HEK293T (cell line): ENCODE results near the gene TMEM129.

ENCODE experiments used
- CTCF ChIA-PET: fragments of 350-600 bp; formaldehyde crosslinking; extraction: SDS; loops from one replicate; lab custom pipeline; 2021; ENCODE audit warnings: antibody characterized with exemption, inconsistent platforms; lab: Yijun Ruan, JAX
- POLR2A ChIA-PET: fragments of 350-600 bp; formaldehyde crosslinking; extraction: SDS; loops from one replicate; lab custom pipeline; 2020; ENCODE audit warnings: antibody characterized with exemption, inconsistent platforms; lab: Yijun Ruan, JAX
- DNase-seq: peaks from one replicate; pipeline ENCODE4 v3.0.0; 2012; ENCODE audit warnings: mixed read lengths; ENCODE audit errors: extremely low spot score
- ARNT ChIP-seq: fragments of 450-650 bp; IDR thresholded peaks from 2 replicates; pipeline ENCODE4 v1.6.1; 2017; ENCODE audit warnings: mild to moderate bottlenecking
- BHLHE40 ChIP-seq: fragments of 450-650 bp; IDR thresholded peaks from 2 replicates; pipeline ENCODE4 v1.6.1; 2016; ENCODE audit warnings: mild to moderate bottlenecking, moderate library complexity, borderline replicate concordance
- CTBP1 ChIP-seq: fragments of 450-650 bp; IDR thresholded peaks from 2 replicates; pipeline ENCODE4 v1.6.1; 2016; ENCODE audit warnings: borderline replicate concordance
- ELF4 ChIP-seq: fragments of 450-650 bp; IDR thresholded peaks from 2 replicates; pipeline ENCODE4 v1.6.1; 2017; ENCODE audit warnings: antibody characterized with exemption
- FOXA1 ChIP-seq: fragments of 450-650 bp; IDR thresholded peaks from 2 replicates; pipeline ENCODE4 v1.6.1; 2016; ENCODE audit warnings: mild to moderate bottlenecking
- FOXK2 ChIP-seq: fragments of 450-650 bp; IDR thresholded peaks from 2 replicates; pipeline ENCODE4 v1.6.1; 2016; ENCODE audit warnings: mild to moderate bottlenecking
- FOXM1 ChIP-seq: fragments of 450-650 bp; IDR thresholded peaks from 2 replicates; pipeline ENCODE4 v1.6.1; 2017; ENCODE audit warnings: mild to moderate bottlenecking, borderline replicate concordance
- HDGF ChIP-seq: fragments of 450-650 bp; IDR thresholded peaks from 2 replicates; pipeline ENCODE4 v1.6.1; 2017; ENCODE audit warnings: antibody characterized with exemption, borderline replicate concordance
- L3MBTL2 ChIP-seq: fragments of 450-650 bp; conservative IDR thresholded peaks from 2 replicates; pipeline ENCODE4 v1.6.1; 2016; ENCODE audit warnings: mild to moderate bottlenecking
- LEF1 ChIP-seq: fragments of 450-650 bp; IDR thresholded peaks from 2 replicates; pipeline ENCODE4 v1.6.1; 2017; ENCODE audit warnings: mild to moderate bottlenecking, borderline replicate concordance
- NFRKB ChIP-seq: fragments of 450-650 bp; IDR thresholded peaks from 2 replicates; pipeline ENCODE4 v1.6.1; 2016; ENCODE audit warnings: mild to moderate bottlenecking, moderate library complexity
- SP1 ChIP-seq: fragments of 450-650 bp; IDR thresholded peaks from 2 replicates; pipeline ENCODE4 v1.6.1; 2017
- SUZ12 ChIP-seq: fragments of 450-650 bp; IDR thresholded peaks from 2 replicates; pipeline ENCODE4 v1.6.1; 2016; ENCODE audit warnings: mild to moderate bottlenecking
- TARDBP ChIP-seq: fragments of 450-650 bp; IDR thresholded peaks from 2 replicates; pipeline ENCODE4 v1.6.1; 2016
- ZNF384 ChIP-seq: fragments of 450-650 bp; IDR thresholded peaks from 2 replicates; pipeline ENCODE4 v1.6.1; 2016
- TF ChIP-seq, protein P1 (sequence below): fragments of 450-650 bp; IDR thresholded peaks from 2 replicates; pipeline ENCODE4 v1.6.1; 2016

The TMEM129 gene, protein sequence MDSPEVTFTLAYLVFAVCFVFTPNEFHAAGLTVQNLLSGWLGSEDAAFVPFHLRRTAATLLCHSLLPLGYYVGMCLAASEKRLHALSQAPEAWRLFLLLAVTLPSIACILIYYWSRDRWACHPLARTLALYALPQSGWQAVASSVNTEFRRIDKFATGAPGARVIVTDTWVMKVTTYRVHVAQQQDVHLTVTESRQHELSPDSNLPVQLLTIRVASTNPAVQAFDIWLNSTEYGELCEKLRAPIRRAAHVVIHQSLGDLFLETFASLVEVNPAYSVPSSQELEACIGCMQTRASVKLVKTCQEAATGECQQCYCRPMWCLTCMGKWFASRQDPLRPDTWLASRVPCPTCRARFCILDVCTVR

DNA sequence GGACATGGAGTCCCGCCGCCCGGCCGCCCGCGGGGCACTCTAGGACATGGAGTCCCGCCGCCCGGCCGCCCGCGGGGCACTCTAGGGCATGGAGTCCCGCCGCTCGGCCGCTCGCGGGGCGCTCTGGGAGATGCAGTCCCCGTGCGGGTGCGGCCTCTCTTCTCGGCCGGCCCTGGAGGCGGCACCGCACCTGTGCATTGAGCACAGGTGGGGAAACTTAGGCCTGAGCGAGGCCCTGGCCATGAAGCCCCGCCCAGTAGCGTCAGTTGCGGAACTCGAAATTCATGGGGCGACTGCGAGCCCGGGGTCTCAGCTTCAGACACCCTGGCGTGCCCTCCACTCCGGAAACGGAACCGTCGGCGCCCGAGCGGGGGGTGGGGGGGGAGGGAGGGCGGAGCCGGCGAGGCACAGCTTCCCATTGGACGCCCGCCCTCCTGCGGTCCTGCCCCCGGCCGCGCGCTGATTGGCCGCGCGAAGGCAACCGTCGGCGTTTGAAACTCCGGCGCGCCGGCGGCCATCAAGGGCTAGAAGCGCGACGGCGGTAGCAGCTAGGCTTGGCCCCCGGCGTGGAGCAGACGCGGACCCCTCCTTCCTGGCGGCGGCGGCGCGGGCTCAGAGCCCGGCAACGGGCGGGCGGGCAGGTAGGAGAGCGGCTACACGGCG lies at the start of gene TMEM129, which contains the start of gene TACC3:
Gene TMEM129 (minus strand): TSS at position 321 of the 663 bp plus-strand sequence. CDS start 486 bp downstream, outside the sequence.
Gene TACC3 (plus strand): TSS at position 519 of the 663 bp plus-strand sequence. CDS start 1,901 bp downstream, outside the sequence.
- TF ChIP-seq FOXM1: peak; percentile 79; the same call in 1 of the 2 replicates
- no peak for TF ChIP-seq LEF1
- peak; percentile 46; the same call in 1 of the 2 replicates for TF ChIP-seq CTBP1
- DNase-seq: peak; percentile 98
- POLR2A ChIA-PET: interaction anchor here (0.7 to 4.1 kb wide), 18 partner anchors 9 to 288 kb away, joined by 3 to 80 read pairs (median 4); partner anchors contain the start of genes FAM53A and SLBP
- CTCF ChIA-PET: interaction anchor here (1.1 to 2.6 kb wide), 3 partner anchors 12 to 27 kb away, joined by 4 to 18 read pairs (median 5); no protein-coding TSS in a partner anchor

DNA sequence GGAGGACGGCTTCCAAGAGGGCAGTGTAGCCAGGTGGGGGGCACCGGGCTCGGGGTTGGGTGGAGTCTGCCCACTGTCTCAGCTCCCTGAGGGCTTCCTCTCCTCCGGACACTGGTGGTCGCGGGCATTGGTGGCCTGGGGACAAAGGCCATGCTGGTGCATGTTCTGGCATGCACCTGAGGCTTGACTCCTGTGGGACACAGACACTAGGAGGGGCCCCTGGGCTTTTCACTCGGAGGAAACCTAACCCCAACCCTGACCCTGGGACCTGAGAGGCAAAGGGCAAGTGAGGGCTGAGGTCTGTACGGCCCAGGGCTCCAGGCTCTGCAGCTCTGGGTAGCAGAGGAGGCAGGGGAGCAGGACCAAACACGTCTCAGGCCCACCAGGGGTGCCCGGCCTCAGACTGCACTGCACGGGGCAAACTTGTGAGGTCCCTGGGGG lies 49.7 kb upstream of the TMEM129 start:
- ChIA-PET POLR2A (no interaction called here), CTCF (no interaction called here)
- DNase-seq: no peak
- TF ChIP-seq CTBP1 (no peak), ZNF384 (no peak), FOXK2 (no peak), ARNT (no peak), FOXM1 (no peak), TARDBP (no peak), ELF4 (no peak), SP1 (no peak), LEF1 (no peak), NFRKB (no peak), FOXA1 (no peak), SUZ12 (no peak)
- TF ChIP-seq, protein P1, sequence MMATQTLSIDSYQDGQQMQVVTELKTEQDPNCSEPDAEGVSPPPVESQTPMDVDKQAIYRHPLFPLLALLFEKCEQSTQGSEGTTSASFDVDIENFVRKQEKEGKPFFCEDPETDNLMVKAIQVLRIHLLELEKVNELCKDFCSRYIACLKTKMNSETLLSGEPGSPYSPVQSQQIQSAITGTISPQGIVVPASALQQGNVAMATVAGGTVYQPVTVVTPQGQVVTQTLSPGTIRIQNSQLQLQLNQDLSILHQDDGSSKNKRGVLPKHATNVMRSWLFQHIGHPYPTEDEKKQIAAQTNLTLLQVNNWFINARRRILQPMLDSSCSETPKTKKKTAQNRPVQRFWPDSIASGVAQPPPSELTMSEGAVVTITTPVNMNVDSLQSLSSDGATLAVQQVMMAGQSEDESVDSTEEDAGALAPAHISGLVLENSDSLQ: no peak

DNA sequence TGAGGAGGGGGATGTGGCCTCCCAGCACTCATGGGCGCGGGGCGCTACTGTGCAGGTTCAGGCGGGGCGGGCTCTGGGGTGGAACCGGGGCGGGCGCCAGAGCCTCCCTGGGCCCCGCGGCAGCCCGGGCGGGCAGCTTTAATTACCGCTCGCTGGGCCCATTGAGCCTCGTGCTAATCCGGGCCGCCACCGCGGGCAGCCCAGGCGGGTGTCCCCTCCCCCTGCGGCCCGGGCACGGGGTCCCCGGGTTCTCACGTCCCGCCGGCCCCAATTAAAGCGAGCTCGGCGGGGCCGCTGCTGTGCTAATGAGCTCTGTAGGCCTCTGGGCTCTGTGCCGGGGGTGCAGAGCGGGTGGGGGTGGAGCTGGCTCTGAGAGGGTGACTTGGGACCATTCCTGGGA lies 49.1 kb upstream of the TMEM129 start:
- POLR2A ChIA-PET: no interaction called here
- no peak for DNase-seq
- CTCF ChIA-PET: no interaction called here
- TF ChIP-seq SP1: no peak
- TF ChIP-seq BHLHE40: no peak
- no peak for TF ChIP-seq TARDBP
- TF ChIP-seq CTBP1: no peak
- TF ChIP-seq FOXM1: no peak
- TF ChIP-seq LEF1: no peak
- TF ChIP-seq, protein P1: no peak
- no peak for TF ChIP-seq ZNF384
- TF ChIP-seq ARNT: no peak
- TF ChIP-seq HDGF: no peak
- no peak for TF ChIP-seq L3MBTL2
- TF ChIP-seq NFRKB: no peak
- TF ChIP-seq FOXA1: no peak
- TF ChIP-seq ELF4: no peak
- TF ChIP-seq FOXK2: no peak
- no peak for TF ChIP-seq SUZ12

DNA sequence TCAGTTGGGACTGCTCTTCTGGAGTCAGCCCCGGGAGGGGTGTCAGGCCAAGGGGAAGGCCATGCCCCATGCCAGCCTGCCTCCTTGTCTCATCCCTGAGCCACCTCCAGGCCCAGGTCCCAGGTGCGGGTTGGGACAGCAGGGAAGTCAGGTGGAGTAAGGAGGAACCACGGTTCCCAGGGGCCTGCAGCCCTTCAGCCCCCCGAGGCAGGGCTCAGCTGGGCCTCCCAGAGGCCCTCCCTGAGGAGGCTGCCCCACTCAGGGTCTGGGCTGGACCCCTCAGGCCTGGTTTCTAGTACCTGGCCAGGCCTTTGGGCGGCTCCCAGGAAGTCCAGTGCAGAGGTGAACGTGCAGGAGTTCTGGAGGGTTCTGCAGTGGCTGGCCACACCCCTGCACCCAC lies 48.6 kb upstream of the TMEM129 start:
- no peak for TF ChIP-seq FOXK2
- ChIA-PET POLR2A (no interaction called here), CTCF (no interaction called here)
- no peak for DNase-seq

DNA sequence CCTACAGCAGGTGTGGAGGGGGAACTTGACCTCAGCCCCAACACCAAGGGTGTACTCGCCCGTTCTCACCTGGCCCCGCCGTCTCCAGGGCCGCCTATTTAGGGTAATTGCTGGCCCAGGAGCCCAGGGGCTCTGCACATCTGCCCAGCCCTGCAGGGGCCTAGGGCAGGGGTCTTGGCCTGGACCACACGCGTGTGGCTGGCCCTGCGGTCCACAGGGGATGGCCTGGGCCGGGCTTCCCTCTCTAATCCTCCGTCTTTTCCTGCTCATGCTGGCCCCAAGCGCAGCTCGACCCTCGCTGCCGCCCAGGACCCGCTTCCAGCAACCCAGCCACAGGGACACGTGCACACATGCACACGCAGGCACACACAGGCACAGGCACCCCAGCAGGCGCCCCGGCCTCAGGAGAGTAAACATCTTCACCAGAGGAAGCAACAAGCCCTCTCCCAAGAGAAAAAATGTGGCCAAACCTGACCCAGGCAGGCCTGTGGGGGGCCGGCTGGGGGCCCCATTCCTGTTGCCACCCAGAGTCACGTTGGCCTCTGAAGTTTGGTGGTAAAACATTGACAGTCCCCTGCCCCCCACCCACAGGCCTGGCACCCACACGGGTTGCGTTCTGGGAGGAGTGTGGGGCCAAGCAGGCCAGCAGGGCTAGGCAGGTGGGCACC lies 47.4 kb upstream of the TMEM129 start:
- DNase-seq: no peak

More for the DNA sequence above, 47.4 kb upstream of the TMEM129 start:
- no peak for TF ChIP-seq L3MBTL2
- TF ChIP-seq FOXM1: no peak
- no peak for TF ChIP-seq HDGF
- no peak for TF ChIP-seq SP1
- TF ChIP-seq ZNF384: no peak
- no peak for TF ChIP-seq ELF4
- TF ChIP-seq LEF1: no peak
- TF ChIP-seq FOXA1: no peak
- no peak for TF ChIP-seq ARNT
- POLR2A ChIA-PET: interaction anchor here (1.0 kb wide), 3 partner anchors 25 to 56 kb away, joined by 3 to 4 read pairs (median 4); partner anchors contain the start of genes SLBP, TACC3 and TMEM129
- CTCF ChIA-PET: interaction anchor here (0.6 to 1.6 kb wide), 7 partner anchors 9 to 131 kb away, joined by 3 to 7 read pairs (median 4); partner anchors contain the start of gene FGFR3
